OCI-LY3 (cell line): ENCODE data around the gene PAQR9.
A peak's percentile ranks its signal among the peaks of the same experiment; 100 is the strongest.

Experiments
- H2AFZ ChIP-seq: fragments of 200-600, 300-600 bp; shearing (Covaris generic); 2 replicates; pipeline ENCODE4 v1.6.0; 2014; ENCODE audit warnings: antibody characterized with exemption, low read depth, low read length
- H3K27ac ChIP-seq: fragments of 200-600, 300-600 bp; sonication (generic); 2 replicates; pipeline ENCODE4 v1.5.1; 2014; ENCODE audit warnings: mild to moderate bottlenecking, low read length, moderate library complexity, mixed read lengths
- H3K27me3 ChIP-seq: fragments of 200-600, 300-600 bp; sonication (generic); 2 replicates; pipeline ENCODE4 v1.6.1; 2014; ENCODE audit warnings: low read depth, low read length, mixed read lengths
- H3K36me3 ChIP-seq: fragments of 200-600, 300-600 bp; sonication (generic); replicated peaks from 2 replicates; pipeline ENCODE3; 2014; ENCODE audit warnings: low read depth, low read length, mixed read lengths
- H3K4me1 ChIP-seq: fragments of 300-600, 200-600 bp; sonication (generic); 2 replicates; pipeline ENCODE4 v1.6.1; 2014; ENCODE audit warnings: low read length, mixed read lengths
- H3K4me2 ChIP-seq: fragments of 200-600, 300-600 bp; sonication (generic); 2 replicates; pipeline ENCODE4 v1.6.1; 2014; ENCODE audit warnings: low read length, mixed read lengths
- H3K4me3 ChIP-seq: fragments of 300-600, 200-600 bp; sonication (generic); 2 replicates; pipeline ENCODE4 v1.5.1; 2014; ENCODE audit warnings: antibody characterized with exemption, mild to moderate bottlenecking, low read length, moderate library complexity
- H3K79me2 ChIP-seq: fragments of 300-600, 200-600 bp; shearing (Covaris generic); 2 replicates; pipeline ENCODE4 v1.6.1; 2014; ENCODE audit warnings: mild to moderate bottlenecking, low read length, mixed read lengths
- H3K9ac ChIP-seq: fragments of 300-600, 200-600 bp; shearing (Covaris generic); 2 replicates; pipeline ENCODE4 v1.6.0; 2014; ENCODE audit warnings: mild to moderate bottlenecking, low read length, moderate library complexity
- H3K9me3 ChIP-seq: fragments of 200-600, 300-600 bp; shearing (Covaris generic); 2 replicates; pipeline ENCODE4 v1.6.1; 2014; ENCODE audit warnings: low read length, mixed read lengths; ENCODE audit not compliant: insufficient read depth
- H4K20me1 ChIP-seq: fragments of 200-600, 300-600 bp; sonication (generic); 2 replicates; pipeline ENCODE4 v1.6.1; 2016; ENCODE audit warnings: low read length, mixed read lengths; ENCODE audit not compliant: insufficient read depth
- EZH2phosphoT487 ChIP-seq: fragments of 200-600 bp; shearing (Covaris generic); IDR thresholded peaks from 2 replicates; pipeline ENCODE4 v1.6.1; 2018; ENCODE audit warnings: antibody characterized with exemption, mixed run types, low read depth
- TF ChIP-seq, protein P1 (sequence below): fragments of 200-600, 300-600 bp; sonication (generic); IDR thresholded peaks from 2 replicates; pipeline ENCODE4 v1.5.1; 2014; ENCODE audit warnings: antibody characterized with exemption, low read length, low read depth

The PAQR9 gene

GRCh38 chr3:142987707-142988106 is 24.2 kb upstream of the PAQR9 start:
- TF ChIP-seq, protein P1, sequence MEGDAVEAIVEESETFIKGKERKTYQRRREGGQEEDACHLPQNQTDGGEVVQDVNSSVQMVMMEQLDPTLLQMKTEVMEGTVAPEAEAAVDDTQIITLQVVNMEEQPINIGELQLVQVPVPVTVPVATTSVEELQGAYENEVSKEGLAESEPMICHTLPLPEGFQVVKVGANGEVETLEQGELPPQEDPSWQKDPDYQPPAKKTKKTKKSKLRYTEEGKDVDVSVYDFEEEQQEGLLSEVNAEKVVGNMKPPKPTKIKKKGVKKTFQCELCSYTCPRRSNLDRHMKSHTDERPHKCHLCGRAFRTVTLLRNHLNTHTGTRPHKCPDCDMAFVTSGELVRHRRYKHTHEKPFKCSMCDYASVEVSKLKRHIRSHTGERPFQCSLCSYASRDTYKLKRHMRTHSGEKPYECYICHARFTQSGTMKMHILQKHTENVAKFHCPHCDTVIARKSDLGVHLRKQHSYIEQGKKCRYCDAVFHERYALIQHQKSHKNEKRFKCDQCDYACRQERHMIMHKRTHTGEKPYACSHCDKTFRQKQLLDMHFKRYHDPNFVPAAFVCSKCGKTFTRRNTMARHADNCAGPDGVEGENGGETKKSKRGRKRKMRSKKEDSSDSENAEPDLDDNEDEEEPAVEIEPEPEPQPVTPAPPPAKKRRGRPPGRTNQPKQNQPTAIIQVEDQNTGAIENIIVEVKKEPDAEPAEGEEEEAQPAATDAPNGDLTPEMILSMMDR, result no peak
- no peak for TF ChIP-seq EZH2phosphoT487
- H3K4me1 ChIP-seq, result peaks cover 15% of the 10 kb centered on the region
- no peaks in the 10 kb centered on the region for H3K79me2 ChIP-seq
- H2AFZ ChIP-seq, result peak overlapping the region; percentile 66
- H3K27ac ChIP-seq, result 0 out of 2 replicates have a peak overlapping the region, but pooled peaks have one; percentile 11
- peak overlapping the region; percentile 48 for H3K4me3 ChIP-seq
- peak overlapping the region; percentile 69 for H3K4me2 ChIP-seq
- H3K27me3 ChIP-seq, result no peaks in the 10 kb centered on the region
- H4K20me1 ChIP-seq, result no peaks in the 10 kb centered on the region
- H3K9me3 ChIP-seq, result no peaks in the 10 kb centered on the region
- no peaks in the 10 kb centered on the region for H3K36me3 ChIP-seq
- H3K9ac ChIP-seq, result peak overlapping the region; percentile 37

DNA sequence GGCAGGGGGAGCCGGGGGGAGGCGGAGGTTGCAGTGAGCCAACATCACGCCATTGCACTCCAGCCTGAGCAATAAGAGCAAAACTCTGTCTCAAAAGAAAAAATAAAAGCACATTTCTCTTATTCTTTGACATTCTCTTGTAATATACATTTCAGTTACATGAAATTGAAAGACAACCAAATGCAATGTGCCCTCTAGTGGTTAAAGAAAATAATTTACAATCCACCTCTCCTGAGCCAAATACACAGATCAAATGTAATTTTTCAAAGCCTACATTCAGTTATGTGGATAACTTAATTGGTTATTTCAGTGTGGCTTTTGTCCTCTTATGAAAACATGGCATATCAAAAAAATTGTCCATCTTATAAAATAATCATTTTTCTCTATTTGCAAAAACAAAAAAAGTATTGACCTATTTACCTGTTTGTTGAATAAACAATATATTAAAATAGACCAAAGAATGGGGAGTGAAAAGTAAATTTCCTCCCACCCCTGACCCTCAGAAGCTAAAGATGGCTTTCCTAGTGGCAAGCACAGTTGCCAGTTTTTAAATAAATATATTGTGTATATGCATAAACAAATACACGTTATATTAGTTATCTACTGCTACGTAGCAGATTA is 23.7 kb upstream of the PAQR9 start:
- no peaks in the 10 kb centered on the region for H3K79me2 ChIP-seq
- peak overlapping the region; percentile 48 for H3K4me3 ChIP-seq
- no peaks in the 10 kb centered on the region for H3K36me3 ChIP-seq
- peak overlapping the region; percentile 37 for H3K9ac ChIP-seq
- H3K9me3 ChIP-seq, result no peaks in the 10 kb centered on the region
- peak overlapping the region; percentile 69 for H3K4me2 ChIP-seq
- no peaks in the 10 kb centered on the region for H4K20me1 ChIP-seq
- no peak overlapping the region for H3K27ac ChIP-seq
- no peaks in the 10 kb centered on the region for H3K27me3 ChIP-seq
- peaks cover 15% of the 10 kb centered on the region for H3K4me1 ChIP-seq
- no peak overlapping the region for H2AFZ ChIP-seq
- no peak for TF ChIP-seq EZH2phosphoT487
- TF ChIP-seq, protein P1, result peak; percentile 74

DNA sequence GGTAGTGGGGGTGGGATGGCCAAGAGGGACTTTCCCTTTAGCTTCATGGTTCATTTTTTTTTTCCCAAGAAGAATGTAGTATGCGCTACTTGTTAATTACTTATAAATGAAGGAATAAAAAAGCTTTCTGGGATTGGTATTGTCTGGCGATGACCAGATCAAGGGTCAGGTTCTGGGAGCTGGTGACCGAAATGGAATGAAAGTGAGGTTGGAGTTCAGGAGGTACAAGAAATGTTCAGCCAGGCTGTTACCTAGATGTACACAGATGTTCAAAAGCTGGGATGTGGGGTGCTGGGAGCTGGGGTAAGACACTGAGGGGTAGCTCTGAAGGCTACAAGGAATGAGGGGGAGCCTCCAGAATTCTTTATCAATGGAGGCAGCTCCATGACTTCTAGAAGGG is 20.8 kb upstream of the PAQR9 start:
- Histone ChIP-seq H3K9ac (no peak overlapping the region), H4K20me1 (no peaks in the 10 kb centered on the region), H3K4me3 (no peak overlapping the region), H3K27ac (no peak overlapping the region), H3K4me1 (peaks cover 11% of the 10 kb centered on the region), H3K9me3 (no peaks in the 10 kb centered on the region), H3K36me3 (no peaks in the 10 kb centered on the region), H3K27me3 (peaks cover 5% of the 10 kb centered on the region; the same call in 1 of the 2 replicates), H3K4me2 (no peak overlapping the region), H3K79me2 (no peaks in the 10 kb centered on the region), H2AFZ (no peak overlapping the region)
- TF ChIP-seq EZH2phosphoT487, result no peak
- TF ChIP-seq, protein P1, result no peak

DNA sequence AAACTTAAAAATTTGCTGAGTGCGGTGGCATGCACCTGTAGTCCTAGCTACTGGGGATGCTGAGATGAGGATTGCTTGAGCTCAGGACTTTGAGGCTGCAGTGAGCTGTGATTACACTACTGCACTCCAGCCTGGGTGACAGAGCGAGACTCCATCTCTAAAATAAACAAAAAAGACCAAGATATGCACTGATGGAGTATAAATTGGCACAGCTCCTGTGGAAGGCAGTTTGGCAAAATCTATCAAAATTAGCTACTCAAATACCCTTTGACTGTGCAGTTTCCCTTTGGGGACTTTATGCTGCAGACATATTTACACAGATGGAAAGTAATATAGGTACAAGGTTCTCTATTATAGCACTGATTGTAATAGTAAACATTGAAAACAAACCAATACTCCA is 19.8 kb upstream of the PAQR9 start:
- H3K9me3 ChIP-seq, result no peaks in the 10 kb centered on the region
- H2AFZ ChIP-seq, result no peak overlapping the region
- peaks cover 11% of the 10 kb centered on the region for H3K4me1 ChIP-seq
- no peaks in the 10 kb centered on the region for H4K20me1 ChIP-seq
- H3K4me3 ChIP-seq, result no peak overlapping the region
- TF ChIP-seq, protein P1, result no peak
- TF ChIP-seq EZH2phosphoT487, result no peak
- H3K9ac ChIP-seq, result no peak overlapping the region
- no peaks in the 10 kb centered on the region for H3K79me2 ChIP-seq
- H3K27me3 ChIP-seq, result peaks cover 5% of the 10 kb centered on the region; the same call in 1 of the 2 replicates
- no peak overlapping the region for H3K4me2 ChIP-seq
- H3K36me3 ChIP-seq, result no peaks in the 10 kb centered on the region
- no peak overlapping the region for H3K27ac ChIP-seq
